ENCODE data around the gene TMEM132A. TPM values are rescaled to one million over a fixed set of nuclear protein-coding genes. Genes with fewer than 3 reads are reported as not detected.

TMEM132A gene
- total and polyA plus RNA-seq, 2 of the 13 experiments (the other 11 are each of a cell fraction or from before 2014, with no cell fraction given) = 11.1 to 32.9 TPM

GRCh38 chr11:60906132-60906972, 17.9 kb upstream of the TMEM132A start, which contains the start of gene PRPF19 (continued):
- TF ChIP-seq XRCC5 (optimal IDR thresholded peaks at IDR 0.05; ENCODE audit: low read length) (peak; percentile 58), KLF6 (CRISPR knock-in tag; IDR thresholded peaks at IDR 0.05) (no peak), FOXK2 (IDR thresholded peaks at IDR 0.05) (peak; percentile 42; the same call in 1 of the 2 replicates), MTF1 (CRISPR knock-in tag; IDR thresholded peaks at IDR 0.05) (no peak), IRF1 (CRISPR knock-in tag; IDR thresholded peaks at IDR 0.05; ENCODE audit: low read depth) (0 out of 2 replicates have a peak, but pooled peaks have one; percentile 51), ZNF691 (CRISPR knock-in tag; IDR thresholded peaks at IDR 0.05; ENCODE audit: borderline replicate concordance, low read depth) (no peak; the same call in 1 of the 2 replicates), SIN3A (IDR thresholded peaks at IDR 0.05; ENCODE audit: borderline replicate concordance, low read depth, low read length) (peak; percentile 86), ZNF747 (CRISPR knock-in tag; IDR thresholded peaks at IDR 0.05; ENCODE audit: borderline replicate concordance) (peak; percentile 72), SPEN (CRISPR knock-in tag; IDR thresholded peaks at IDR 0.05; ENCODE audit: low read depth) (peak; percentile 93), ZNF670 (CRISPR knock-in tag; IDR thresholded peaks at IDR 0.05; ENCODE audit: borderline replicate concordance) (no peak), ZFP91 (CRISPR knock-in tag; IDR thresholded peaks at IDR 0.05; ENCODE audit: borderline replicate concordance) (peak; percentile 92), U2AF2 (IDR thresholded peaks at IDR 0.05; ENCODE audit: low read depth, low read length) (no peak), E2F1 (CRISPR knock-in tag; IDR thresholded peaks at IDR 0.05) (peak; percentile 71; the same call in 1 of the 2 replicates), CHD2 (IDR thresholded peaks at IDR 0.05; ENCODE audit: low read depth, low read length) (peak; percentile 82), ZBTB25 (CRISPR knock-in tag; IDR thresholded peaks at IDR 0.05) (peak; percentile 98), ZNF724P (CRISPR knock-in tag; IDR thresholded peaks at IDR 0.05; ENCODE audit: borderline replicate concordance) (0 out of 2 replicates have a peak, but pooled peaks have one; percentile 58), HIVEP1 (CRISPR knock-in tag; IDR thresholded peaks at IDR 0.05) (no peak), ZNF800 (CRISPR knock-in tag; IDR thresholded peaks at IDR 0.05) (peak; percentile 24; the same call in 1 of the 2 replicates), MYPOP (CRISPR knock-in tag; IDR thresholded peaks at IDR 0.05) (peak; percentile 90; the same call in 1 of the 2 replicates)
